ENCODE measurements around the gene POU6F2.

POU6F2 gene

DNA sequence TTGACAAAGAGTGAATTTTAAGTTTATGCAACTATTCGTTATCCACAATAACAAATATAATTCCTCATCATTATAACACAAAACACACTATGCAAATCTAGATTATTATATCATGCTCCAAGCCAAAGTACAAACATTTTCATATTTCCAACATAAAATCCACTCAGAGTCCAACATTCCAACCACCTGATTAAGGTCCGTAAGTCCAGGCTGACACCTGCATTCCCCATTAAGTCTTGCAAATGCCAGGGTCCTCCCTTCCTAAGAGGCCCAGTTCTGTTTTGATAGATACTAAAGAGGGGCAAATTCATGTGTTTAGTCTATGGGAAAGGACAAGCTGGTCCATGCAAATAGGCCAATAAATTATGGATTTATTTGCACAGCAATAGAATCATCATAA is 206.1 kb downstream of the POU6F2 start:
- no peaks in the 10 kb centered on the region for H3K9me2 ChIP-seq (replicated peaks; ENCODE audit: low read depth, low read length)
- TF ChIP-seq, protein P1, sequence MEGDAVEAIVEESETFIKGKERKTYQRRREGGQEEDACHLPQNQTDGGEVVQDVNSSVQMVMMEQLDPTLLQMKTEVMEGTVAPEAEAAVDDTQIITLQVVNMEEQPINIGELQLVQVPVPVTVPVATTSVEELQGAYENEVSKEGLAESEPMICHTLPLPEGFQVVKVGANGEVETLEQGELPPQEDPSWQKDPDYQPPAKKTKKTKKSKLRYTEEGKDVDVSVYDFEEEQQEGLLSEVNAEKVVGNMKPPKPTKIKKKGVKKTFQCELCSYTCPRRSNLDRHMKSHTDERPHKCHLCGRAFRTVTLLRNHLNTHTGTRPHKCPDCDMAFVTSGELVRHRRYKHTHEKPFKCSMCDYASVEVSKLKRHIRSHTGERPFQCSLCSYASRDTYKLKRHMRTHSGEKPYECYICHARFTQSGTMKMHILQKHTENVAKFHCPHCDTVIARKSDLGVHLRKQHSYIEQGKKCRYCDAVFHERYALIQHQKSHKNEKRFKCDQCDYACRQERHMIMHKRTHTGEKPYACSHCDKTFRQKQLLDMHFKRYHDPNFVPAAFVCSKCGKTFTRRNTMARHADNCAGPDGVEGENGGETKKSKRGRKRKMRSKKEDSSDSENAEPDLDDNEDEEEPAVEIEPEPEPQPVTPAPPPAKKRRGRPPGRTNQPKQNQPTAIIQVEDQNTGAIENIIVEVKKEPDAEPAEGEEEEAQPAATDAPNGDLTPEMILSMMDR (conservative IDR thresholded peaks at IDR 0.05; ENCODE audit: low read length): no peak
- TF ChIP-seq EZH2phosphoT487 (IDR thresholded peaks at IDR 0.05; ENCODE audit: borderline replicate concordance): no peak
- H3K9ac ChIP-seq (ENCODE audit: low read depth, low read length, poor library complexity, severe bottlenecking): no peak overlapping the region
- no peaks in the 10 kb centered on the region for H3K27me3 ChIP-seq (ENCODE audit: insufficient read depth, low read length, poor library complexity, severe bottlenecking)
- H4K20me1 ChIP-seq (ENCODE audit: insufficient read depth, low read length, poor library complexity, severe bottlenecking): no peaks in the 10 kb centered on the region
- H3K4me1 ChIP-seq (ENCODE audit: insufficient read depth, low read length, poor library complexity, severe bottlenecking): no peaks in the 10 kb centered on the region
- no peak overlapping the region for H3K4me3 ChIP-seq (ENCODE audit: low read length, poor library complexity, severe bottlenecking)
- no peaks in the 10 kb centered on the region for H3K9me3 ChIP-seq (ENCODE audit: insufficient read depth, low read depth, low read length)
- H3K36me3 ChIP-seq (ENCODE audit: insufficient read depth, low read length): no peaks in the 10 kb centered on the region
- H2AFZ ChIP-seq (ENCODE audit: low read length): no peak overlapping the region
- H3K4me2 ChIP-seq (ENCODE audit: low read depth, low read length, poor library complexity, severe bottlenecking): no peak overlapping the region
- no peaks in the 10 kb centered on the region for H3F3A ChIP-seq (ENCODE audit: low read depth)
- no peaks in the 10 kb centered on the region for H3K79me2 ChIP-seq (ENCODE audit: insufficient read depth, low read length)

DNA sequence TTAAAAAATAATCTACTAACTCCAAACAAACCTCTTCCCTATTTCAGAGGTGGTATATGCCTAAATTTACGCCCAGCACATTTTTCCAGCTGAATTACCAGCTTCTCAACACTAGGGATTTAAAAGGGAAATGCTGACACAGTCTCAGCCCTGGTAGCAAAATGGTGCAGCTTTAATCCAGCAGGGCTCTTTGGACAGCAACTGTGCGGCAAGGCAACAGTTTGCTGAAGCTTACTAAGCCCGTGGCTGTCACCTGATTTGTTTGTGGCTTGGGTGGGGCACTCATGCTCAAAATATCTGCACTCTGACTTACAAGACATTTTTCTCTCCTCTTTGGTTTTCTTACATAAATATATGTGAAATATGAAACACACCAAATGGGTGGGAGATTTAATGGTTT is 206.7 kb downstream of the POU6F2 start:
- no peaks in the 10 kb centered on the region for H3F3A ChIP-seq (ENCODE audit: low read depth)
- no peak overlapping the region for H3K9ac ChIP-seq (ENCODE audit: low read depth, low read length, poor library complexity, severe bottlenecking)
- H3K4me1 ChIP-seq (ENCODE audit: insufficient read depth, low read length, poor library complexity, severe bottlenecking): no peaks in the 10 kb centered on the region
- no peak overlapping the region for H2AFZ ChIP-seq (ENCODE audit: low read length)
- no peaks in the 10 kb centered on the region for H3K9me2 ChIP-seq (replicated peaks; ENCODE audit: low read depth, low read length)
- H4K20me1 ChIP-seq (ENCODE audit: insufficient read depth, low read length, poor library complexity, severe bottlenecking): no peaks in the 10 kb centered on the region
- no peaks in the 10 kb centered on the region for H3K27me3 ChIP-seq (ENCODE audit: insufficient read depth, low read length, poor library complexity, severe bottlenecking)
- H3K79me2 ChIP-seq (ENCODE audit: insufficient read depth, low read length): no peaks in the 10 kb centered on the region
- TF ChIP-seq, protein P1 (conservative IDR thresholded peaks at IDR 0.05; ENCODE audit: low read length): no peak
- TF ChIP-seq EZH2phosphoT487 (IDR thresholded peaks at IDR 0.05; ENCODE audit: borderline replicate concordance): no peak
- H3K4me3 ChIP-seq (ENCODE audit: low read length, poor library complexity, severe bottlenecking): no peak overlapping the region
- no peaks in the 10 kb centered on the region for H3K36me3 ChIP-seq (ENCODE audit: insufficient read depth, low read length)
- no peaks in the 10 kb centered on the region for H3K9me3 ChIP-seq (ENCODE audit: insufficient read depth, low read depth, low read length)
- H3K4me2 ChIP-seq (ENCODE audit: low read depth, low read length, poor library complexity, severe bottlenecking): no peak overlapping the region

DNA sequence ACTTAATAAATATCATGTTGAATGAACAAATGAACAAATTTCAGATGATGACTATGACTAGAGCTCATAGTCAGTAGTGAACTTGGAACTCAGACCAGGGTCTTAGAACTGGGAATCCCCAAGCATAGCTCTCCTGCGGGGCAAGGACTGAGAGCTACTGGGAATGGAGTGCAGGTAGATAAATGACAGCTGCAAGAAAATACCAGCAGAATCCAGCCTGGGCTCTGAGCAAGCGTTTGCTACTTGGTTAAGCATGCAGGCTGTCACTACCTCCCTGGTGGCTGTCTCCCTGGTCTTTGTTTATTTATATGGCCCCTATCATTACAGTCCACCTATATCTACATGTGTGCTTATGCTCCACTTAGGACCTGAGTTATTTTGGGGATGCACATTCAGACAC is 208.4 kb downstream of the POU6F2 start:
- H3K9ac ChIP-seq (ENCODE audit: low read depth, low read length, poor library complexity, severe bottlenecking): no peak overlapping the region
- H3F3A ChIP-seq (ENCODE audit: low read depth): no peaks in the 10 kb centered on the region
- H3K4me3 ChIP-seq (ENCODE audit: low read length, poor library complexity, severe bottlenecking): no peak overlapping the region
- H3K4me1 ChIP-seq (ENCODE audit: insufficient read depth, low read length, poor library complexity, severe bottlenecking): no peaks in the 10 kb centered on the region
- TF ChIP-seq, protein P1 (conservative IDR thresholded peaks at IDR 0.05; ENCODE audit: low read length): no peak
- TF ChIP-seq EZH2phosphoT487 (IDR thresholded peaks at IDR 0.05; ENCODE audit: borderline replicate concordance): no peak
- no peaks in the 10 kb centered on the region for H3K9me2 ChIP-seq (replicated peaks; ENCODE audit: low read depth, low read length)
- no peak overlapping the region for H2AFZ ChIP-seq (ENCODE audit: low read length)
- H3K4me2 ChIP-seq (ENCODE audit: low read depth, low read length, poor library complexity, severe bottlenecking): no peak overlapping the region
- H3K27me3 ChIP-seq (ENCODE audit: insufficient read depth, low read length, poor library complexity, severe bottlenecking): no peaks in the 10 kb centered on the region
- no peaks in the 10 kb centered on the region for H4K20me1 ChIP-seq (ENCODE audit: insufficient read depth, low read length, poor library complexity, severe bottlenecking)
- no peaks in the 10 kb centered on the region for H3K79me2 ChIP-seq (ENCODE audit: insufficient read depth, low read length)
- H3K9me3 ChIP-seq (ENCODE audit: insufficient read depth, low read depth, low read length): no peaks in the 10 kb centered on the region
- H3K36me3 ChIP-seq (ENCODE audit: insufficient read depth, low read length): no peaks in the 10 kb centered on the region

Measured in Loucy (cell line).